GM21529 (cell line): Measurements from ENCODE around the gene PACSIN1.

Experiments used
- ATAC-seq: cut with Tn5 transposase; IDR thresholded peaks from one replicate; pipeline ENCODE4 v1.9.1; 2021; ENCODE audit not compliant: unreplicated experiment

PACSIN1 gene

DNA sequence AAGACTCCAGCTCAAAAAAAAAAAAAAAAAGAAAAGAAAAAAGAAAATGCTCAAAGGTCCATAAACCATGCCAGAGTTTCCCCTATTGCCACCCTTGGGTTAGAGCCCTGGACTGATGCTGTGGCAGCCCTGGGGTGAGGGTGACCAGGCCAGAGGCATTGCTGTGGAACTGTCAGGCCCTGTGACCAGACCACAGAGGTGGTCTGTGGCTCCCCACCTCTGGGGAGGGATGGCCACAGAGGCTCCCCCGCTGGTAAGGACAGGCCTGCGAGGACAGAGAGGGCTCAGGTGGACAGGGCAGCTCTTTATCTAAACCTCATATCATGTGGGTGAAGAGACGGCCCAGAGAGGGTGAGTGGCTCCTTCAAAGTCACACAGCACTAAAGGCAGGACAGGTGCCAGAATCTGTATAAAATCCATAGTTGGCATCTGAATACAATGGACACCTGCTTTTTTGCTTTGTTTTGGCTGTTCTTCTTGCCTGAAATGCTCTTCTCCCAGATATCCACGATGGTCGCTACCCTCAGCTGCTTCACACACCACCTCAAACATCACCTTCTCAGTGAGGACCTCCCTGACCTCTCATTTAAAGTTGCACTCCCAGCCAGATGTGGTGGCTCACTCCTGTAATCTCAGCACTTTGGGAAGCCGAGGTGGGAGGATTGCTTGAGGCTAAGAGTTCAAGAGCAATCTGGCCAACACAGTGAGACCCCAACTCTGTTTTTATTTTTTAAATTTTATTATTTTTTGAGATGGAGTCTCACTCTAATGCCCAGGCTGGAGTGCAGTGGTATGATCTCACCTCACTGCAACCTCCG lies 112.8 kb downstream of the PACSIN1 start:
- no peak for ATAC-seq

- ATAC-seq = no peak
Measured at GRCh38 chr6:34580707-34581560, 115.1 kb downstream of the PACSIN1 start.

DNA sequence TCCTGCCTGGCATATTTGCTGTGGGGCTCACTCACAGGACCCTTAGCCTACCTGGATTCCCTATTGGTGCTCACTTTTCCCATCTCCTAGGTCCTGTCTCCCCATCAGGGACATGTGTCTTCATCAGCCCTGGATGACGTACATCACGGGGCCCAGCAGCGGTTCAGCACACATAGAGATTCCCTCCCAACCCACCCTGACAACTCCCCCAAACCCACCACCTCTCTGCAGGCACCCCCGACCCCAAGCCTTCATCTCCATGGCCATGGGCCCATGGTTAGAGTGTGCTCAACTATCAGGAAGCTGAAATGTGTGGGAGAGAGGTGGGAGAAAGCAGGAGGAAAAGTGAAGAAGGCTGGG lies 115.7 kb downstream of the PACSIN1 start:
- no peak for ATAC-seq

- no peak for ATAC-seq
Measured at GRCh38 chr6:34583461-34583860, 117.6 kb downstream of the PACSIN1 start.

- no peak for ATAC-seq
Measured at GRCh38 chr6:34583861-34584604, 118.2 kb downstream of the PACSIN1 start.

GRCh38 chr6:34584694-34585093 lies 118.8 kb downstream of the PACSIN1 start:
- ATAC-seq = no peak
